K562 (cell line): ENCODE results near the gene TCEANC2. TPM values are rescaled to one million over a fixed set of nuclear protein-coding genes. Genes with fewer than 3 reads are reported as not detected.

Experiments used
- ATAC-seq: fragments of 200-7000 bp; cut with Tn5 transposase; 3 replicates; pipeline ENCODE4 v1.9.1; 2020; ENCODE audit warnings: moderate library complexity
- BruUV-seq: library from RNA; stranded (reverse); fragments of 400-500 nt; replicated peaks from 2 replicates; lab custom pipeline; 2021; lab: Mats Ljungman, UMichigan
- CTCF ChIA-PET: fragments of 300-600 bp; formaldehyde crosslinking; extraction: SDS; loops from one replicate; lab custom pipeline; 2021; ENCODE audit warnings: low intra/inter-chr PET ratio; lab: Yijun Ruan, JAX
- POLR2A ChIA-PET: fragments of 300-600, 350-650 bp; sonication (Branson Sonifier 250); formaldehyde crosslinking; extraction: SDS; loops from one replicate; lab custom pipeline; 2021; ENCODE audit warnings: antibody characterized with exemption, inconsistent platforms; lab: Yijun Ruan, JAX
- DNase-seq, 4 experiments: peaks; one replicate each; pipeline versions ENCODE4 v3.0.0 to v3.0.0-alpha.2; 2011 to 2018; ENCODE audit warnings: low spot score in 3 of 4, mixed read lengths in 3 of 4; ENCODE audit errors: extremely low read depth in 1 of 4
- FAIRE-seq: peaks from 2 replicates; lab custom pipeline; 2011; peaks lifted over from hg19 to GRCh38; lab: Jason Lieb, UNC
- H2AFZ ChIP-seq: 2 replicates; pipeline ENCODE4 v1.6.0; 2011; ENCODE audit warnings: low read depth, low read length, control low read depth, inconsistent platforms
- H3K27ac ChIP-seq: fragments of 200-600 bp; 3 replicates; pipeline ENCODE4 v1.8.0; 2011; ENCODE audit warnings: low read depth, mild to moderate bottlenecking, control low read depth, inconsistent platforms, low read length, moderate library complexity, mixed read lengths; ENCODE audit errors: extremely low read depth
- H3K27me3 ChIP-seq, 2 experiments: fragments of 300-600 bp in 1 of 2; 2 replicates in 1 of 2; 3 replicates in 1 of 2; pipeline versions ENCODE4 v1.6.0 to v1.8.0; 2011; ENCODE audit warnings: inconsistent platforms in 2 of 2, low read length in 2 of 2, mild to moderate bottlenecking in 1 of 2, mixed read lengths in 1 of 2, moderate library complexity in 1 of 2; ENCODE audit not compliant: control insufficient read depth in 2 of 2, insufficient read depth in 2 of 2
- H3K36me3 ChIP-seq: fragments of 300-600 bp; 3 replicates; pipeline ENCODE4 v1.8.0; 2011; ENCODE audit warnings: mild to moderate bottlenecking, low read length, inconsistent platforms; ENCODE audit not compliant: control insufficient read depth, insufficient read depth
- H3K4me1 ChIP-seq, 2 experiments: fragments of 200-600 bp in 1 of 2; replicated peaks in 1 of 2; 2 replicates in 1 of 2; 3 replicates in 1 of 2; pipeline versions ENCODE4 v1.5.1 to v1.8.0; 2011; ENCODE audit warnings: inconsistent platforms in 2 of 2, low read length in 2 of 2, mild to moderate bottlenecking in 1 of 2, mixed read lengths in 1 of 2, moderate library complexity in 1 of 2; ENCODE audit not compliant: control insufficient read depth in 2 of 2, insufficient read depth in 2 of 2
- H3K4me2 ChIP-seq: 2 replicates; pipeline ENCODE4 v1.6.1; 2011; ENCODE audit warnings: low read length, control low read depth, inconsistent platforms, mixed read lengths; ENCODE audit not compliant: insufficient read depth
- H3K4me3 ChIP-seq: fragments of 200-600 bp; sonication (generic), shearing (Covaris generic); 2 replicates; pipeline ENCODE4 v1.5.1; 2016; ENCODE audit warnings: control low read depth, inconsistent platforms
- H3K79me2 ChIP-seq: fragments of 200-600 bp; 3 replicates; pipeline ENCODE4 v1.8.0; 2011; ENCODE audit warnings: low read length, inconsistent platforms; ENCODE audit not compliant: control insufficient read depth, insufficient read depth
- H3K9ac ChIP-seq, 2 experiments: 2 replicates each; pipeline versions ENCODE4 v1.6.0 to v1.6.1; 2011; ENCODE audit warnings: low read depth in 2 of 2, low read length in 2 of 2, control low read depth in 1 of 2, inconsistent platforms in 1 of 2, mild to moderate bottlenecking in 1 of 2, mixed read lengths in 1 of 2; ENCODE audit not compliant: insufficient read depth in 1 of 2
- H3K9me1 ChIP-seq: one replicate; pipeline ENCODE4 v1.6.0; 2011; ENCODE audit warnings: inconsistent platforms, mild to moderate bottlenecking, low read length, moderate library complexity; ENCODE audit not compliant: control insufficient read depth, insufficient read depth
- H3K9me3 ChIP-seq: replicated peaks from 2 replicates; pipeline ENCODE4 v1.5.1; 2011; ENCODE audit warnings: low read depth, low read length, inconsistent platforms; ENCODE audit not compliant: control insufficient read depth, insufficient read depth
- H4K20me1 ChIP-seq: replicated peaks from 2 replicates; pipeline ENCODE4 v1.6.1; 2011; ENCODE audit warnings: low read length, inconsistent platforms, mixed read lengths; ENCODE audit not compliant: control insufficient read depth, insufficient read depth
- DPF2 ChIP-seq: fragments of 450-650 bp; IDR thresholded peaks from 2 replicates; pipeline ENCODE4 v1.6.1; 2016
- E2F4 ChIP-seq: sonication (generic); formaldehyde crosslinking; IDR thresholded peaks from 2 replicates; pipeline ENCODE4 v1.8.0; 2022; ENCODE audit warnings: mild to moderate bottlenecking, low read depth, missing genetic modification reagents
- GATAD2B ChIP-seq: fragments of 450-650 bp; IDR thresholded peaks from 2 replicates; pipeline ENCODE4 v1.6.1; 2017; ENCODE audit warnings: mild to moderate bottlenecking, borderline replicate concordance
- GTF3C2 ChIP-seq: IDR thresholded peaks from 3 replicates; pipeline ENCODE4 v1.6.1; 2011; ENCODE audit warnings: borderline replicate concordance, mild to moderate bottlenecking, moderate library complexity; ENCODE audit not compliant: insufficient read length; ENCODE audit errors: extremely low read depth
- ILK ChIP-seq: fragments of 450-650 bp; IDR thresholded peaks from 2 replicates; pipeline ENCODE4 v1.6.1; 2016; ENCODE audit warnings: missing genetic modification characterization, low read depth, mild to moderate bottlenecking, missing compliant biosample characterization, moderate library complexity, borderline replicate concordance
- NFE2L1 ChIP-seq: fragments of 450-650 bp; IDR thresholded peaks from 2 replicates; pipeline ENCODE4 v1.6.1; 2016; ENCODE audit warnings: missing genetic modification characterization, low read depth, mild to moderate bottlenecking, missing compliant biosample characterization, moderate library complexity, borderline replicate concordance
- PHF8 ChIP-seq: fragments of 200-600 bp; sonication (generic); IDR thresholded peaks from 2 replicates; pipeline ENCODE4 v1.6.1; 2012; ENCODE audit warnings: mixed run types, mild to moderate bottlenecking, inconsistent platforms, low read length, moderate library complexity, borderline replicate concordance
- ZNF277 ChIP-seq: fragments of 250-450 bp; sonication (Bioruptor Pico); IDR thresholded peaks from 2 replicates; pipeline ENCODE4 v1.8.0; 2022; ENCODE audit warnings: inconsistent platforms, mild to moderate bottlenecking, moderate library complexity, borderline replicate concordance
- WGBS: fragments of 100-300 bp; shearing (Covaris generic); methylation state at CpG from one replicate; pipeline ENCODE4 v1.1.6; 2016; ENCODE audit warnings: low coverage, mixed read lengths; ENCODE audit not compliant: insufficient coverage; ENCODE audit errors: missing lambda C conversion rate; 5-methylcytosine and 5-hydroxymethylcytosine counted together
- in situ Hi-C: fragments of 300-500 bp; cut with MboI; formaldehyde crosslinking; loops from 4 replicates; pipeline ENCODE4 v1.15.0; 2018; ENCODE audit warnings: inconsistent platforms, mixed read lengths
- intact Hi-C: fragments of 100-400 bp; cut with micrococcal nuclease; formaldehyde crosslinking; loops from 2 replicates; pipeline ENCODE4 v1.14.2; 2022
- polyA plus RNA-seq, 8 experiments: library from polyadenylated mRNA; depleted of rRNA in 4 of 8; stranded (reverse) in 5 of 8; unstranded in 3 of 8; fragments of >200 nt; fragmentation: Nextera tagmentation in 2 of 8; fragmentation: Illumina TruSeq in 1 of 8; extraction: Ambion mirVana in 2 of 8; extraction: Trizol in 1 of 8; gene quantifications; 2 replicates each; pipeline versions ENCODE4 v1.2.1 to v1.2.3, GENCODE V29; 2011 to 2014; ENCODE audit warnings: inconsistent platforms in 1 of 8, missing spikeins in 1 of 8
- total RNA-seq, 7 experiments: library from RNA; depleted of rRNA in 6 of 7; stranded (reverse); fragments of >200 nt in 6 of 7; fragmentation: Illumina TruSeq in 2 of 7; extraction: Trizol in 2 of 7; gene quantifications; 2 replicates each; pipeline versions ENCODE4 v1.2.1 to v1.2.3, GENCODE V29; 2011 to 2021; ENCODE audit warnings: low replicate concordance in 1 of 7

Gene TCEANC2
- total and polyA plus RNA-seq, 9 of the 15 experiments (the other 6 are each of a cell fraction or from before 2014, with no cell fraction given), result 3.3 to 10.2 (median 7.0) TPM

GRCh38 chr1:54012008-54012325 lies 41.4 kb upstream of the TCEANC2 start:
- Histone ChIP-seq H3K27me3 (peaks cover 58 to 84% of the 10 kb centered on the region in 2 experiments), H3K27ac (no peak overlapping the region), H3K36me3 (no peaks in the 10 kb centered on the region), H3K4me3 (no peak overlapping the region), H3K9me3 (no peaks in the 10 kb centered on the region), H3K79me2 (no peaks in the 10 kb centered on the region), H3K9me1 (no peaks in the 10 kb centered on the region), H4K20me1 (0 out of 2 replicates have a peak, but pooled peaks cover 11% of the 10 kb centered on the region), H3K4me2 (no peak overlapping the region), H3K4me1 (peaks cover 0 to 6% of the 10 kb centered on the region in 2 experiments; a peak in 2 of 5 replicates), H3K9ac (no peak overlapping the region), H2AFZ (no peak overlapping the region)
- ATAC-seq, result no peak
- no TSS peak for BruUV-seq
- intact Hi-C loops (no loop called here), in situ Hi-C loops (no loop called here)
- WGBS, result under 1% methylated on average over 9 of the region's 9 CpGs
- no peak for FAIRE-seq
- ChIA-PET POLR2A (no interaction called here), CTCF (no interaction called here)
- no peak for DNase-seq
- no peak for TF ChIP-seq ILK
- no peak for TF ChIP-seq PHF8
- TF ChIP-seq DPF2, result no peak
- no peak for TF ChIP-seq GATAD2B
- no peak for TF ChIP-seq GTF3C2
- no peak for TF ChIP-seq ZNF277 (CRISPR knock-in tag)
- TF ChIP-seq E2F4 (CRISPR knock-in tag), result no peak
- TF ChIP-seq NFE2L1 (tag), result no peak
